Mucosa of stomach (tissue), 1 donor: ENCODE data around the gene NCAPD3.
"Not testable (repeated sequence)": the region's sequence is repeated elsewhere in the genome, so short reads cannot be mapped to it uniquely, and the experiment has no call there.

Experiments used
- H3K27me3 ChIP-seq: one replicate; pipeline ENCODE4 v1.7.0; 2013; ENCODE audit warnings: mild to moderate bottlenecking, low read length; ENCODE audit not compliant: control insufficient read depth, insufficient read depth
- H3K36me3 ChIP-seq: one replicate; pipeline ENCODE4 v1.7.0; 2013; ENCODE audit warnings: low read length; ENCODE audit not compliant: control insufficient read depth, insufficient read depth
- H3K4me1 ChIP-seq: one replicate; pipeline ENCODE4 v1.7.0; 2013; ENCODE audit warnings: mild to moderate bottlenecking, low read length; ENCODE audit not compliant: control insufficient read depth, insufficient read depth
- H3K4me3 ChIP-seq: one replicate; pipeline ENCODE4 v1.7.0; 2013; ENCODE audit warnings: low read length
- H3K9ac ChIP-seq: one replicate; pipeline ENCODE4 v1.7.0; 2013; ENCODE audit warnings: mild to moderate bottlenecking, low read length, moderate library complexity
- H3K9me3 ChIP-seq: one replicate; pipeline ENCODE4 v1.7.0; 2013; ENCODE audit warnings: mild to moderate bottlenecking, low read length, moderate library complexity; ENCODE audit not compliant: control insufficient read depth
- donor health status: Pancreatic carcinoma.

Gene NCAPD3

DNA sequence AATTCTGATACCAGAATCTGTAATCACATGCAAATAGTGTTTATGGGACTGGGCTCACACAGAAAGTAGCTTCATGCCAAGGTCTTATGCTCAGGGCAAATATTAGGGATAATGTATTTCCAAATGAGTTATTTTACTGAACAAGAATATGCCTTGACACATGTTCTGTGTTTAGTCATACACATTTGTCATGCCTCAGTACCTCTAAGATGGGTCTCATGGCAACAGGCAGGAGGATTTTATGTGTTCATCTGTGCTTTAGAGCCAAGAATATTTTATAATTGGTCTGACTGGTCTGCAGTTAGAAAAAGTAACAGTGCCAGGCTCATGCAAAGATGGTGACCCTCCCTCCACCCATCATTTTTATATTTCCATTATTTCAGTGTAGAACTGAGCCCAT, 105.8 kb downstream of the NCAPD3 start:
- H3K27me3 ChIP-seq, result no peaks in the 10 kb centered on the region
- no peak overlapping the region for H3K4me3 ChIP-seq
- H3K9ac ChIP-seq, result no peak overlapping the region
- H3K36me3 ChIP-seq, result no peaks in the 10 kb centered on the region
- H3K9me3 ChIP-seq, result no peaks in the 10 kb centered on the region
- H3K4me1 ChIP-seq, result no peaks in the 10 kb centered on the region

DNA sequence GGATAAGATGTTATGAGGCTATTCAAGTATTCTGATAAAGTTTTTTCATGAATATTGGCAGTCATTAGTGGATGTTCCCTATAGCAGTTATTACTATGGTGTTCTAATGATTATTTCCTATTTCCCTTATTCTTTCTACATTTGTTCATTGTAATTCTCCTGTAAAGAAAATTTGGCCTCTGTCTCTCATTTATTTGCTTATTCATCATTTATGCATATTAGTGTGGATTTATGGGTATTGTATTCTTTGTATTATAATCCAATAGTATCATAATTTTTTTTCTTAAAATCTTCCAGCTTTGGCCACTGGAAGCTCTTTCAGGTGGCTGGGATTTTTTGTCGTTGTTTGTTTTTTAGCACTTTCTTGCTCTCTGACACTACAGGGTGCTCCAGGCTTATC, 107.6 kb downstream of the NCAPD3 start:
- Histone ChIP-seq H3K9ac (no peak overlapping the region), H3K4me3 (no peak overlapping the region), H3K4me1 (no peaks in the 10 kb centered on the region), H3K27me3 (no peaks in the 10 kb centered on the region), H3K36me3 (no peaks in the 10 kb centered on the region), H3K9me3 (no peaks in the 10 kb centered on the region)

DNA sequence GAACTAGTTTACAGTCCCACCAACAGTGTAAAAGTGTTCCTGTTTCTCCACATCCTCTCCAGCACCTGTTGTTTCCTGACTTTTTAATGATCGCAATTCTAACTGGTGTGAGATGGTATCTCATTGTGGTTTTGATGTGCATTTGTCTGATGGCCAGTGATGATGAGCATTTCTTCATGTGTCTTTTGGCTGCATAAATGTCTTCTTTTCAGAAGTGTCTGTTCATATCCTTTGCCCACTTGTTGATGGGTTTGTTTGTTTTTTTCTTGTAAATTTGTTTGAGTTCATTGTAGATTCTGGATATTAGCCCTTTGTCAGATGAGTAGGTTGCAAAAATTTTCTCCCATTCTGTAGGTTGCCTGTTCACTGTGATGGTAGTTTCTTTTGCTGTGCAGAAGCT, 110.0 kb downstream of the NCAPD3 start:
- not testable (repeated sequence) for H3K4me3 ChIP-seq, H3K9ac ChIP-seq, H3K36me3 ChIP-seq, H3K4me1 ChIP-seq, H3K9me3 ChIP-seq, H3K27me3 ChIP-seq

DNA sequence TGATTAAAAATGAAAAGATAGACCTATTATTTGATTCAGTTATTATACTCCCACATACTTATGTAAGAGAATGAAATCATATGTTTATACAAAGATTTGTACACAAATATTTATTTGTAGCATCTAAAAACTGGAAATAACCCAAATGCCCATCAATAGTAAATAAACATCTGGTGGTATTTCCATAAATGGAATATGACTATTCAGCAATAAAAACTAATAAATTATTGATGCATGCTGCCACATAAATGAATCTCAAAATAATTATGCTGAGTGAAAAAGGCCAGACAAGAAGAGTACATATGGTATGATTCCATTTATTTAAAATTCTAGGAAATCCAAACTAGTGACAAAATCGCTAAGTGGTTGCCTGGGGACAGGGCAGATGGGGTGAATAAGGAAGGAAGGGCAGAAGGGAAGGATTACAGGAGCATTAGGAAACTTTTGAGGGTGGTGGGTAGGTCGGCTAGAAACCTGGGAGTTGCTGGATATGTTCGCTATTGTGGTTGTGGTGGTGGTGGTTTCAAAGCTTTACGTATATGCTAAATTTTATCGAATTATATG, 113.4 kb downstream of the NCAPD3 start:
- Histone ChIP-seq H3K36me3 (no peaks in the 10 kb centered on the region), H3K4me1 (no peaks in the 10 kb centered on the region), H3K9ac (no peak overlapping the region), H3K27me3 (no peaks in the 10 kb centered on the region), H3K9me3 (no peaks in the 10 kb centered on the region), H3K4me3 (no peak overlapping the region)
